HepG2 (cell line): ENCODE results near the gene ZFHX3. TPM values are rescaled to one million over a fixed set of nuclear protein-coding genes. Genes with fewer than 3 reads are reported as not detected.

Experiments used
- ATAC-seq: fragments of 200-7000 bp; cut with Tn5 transposase; 3 replicates; pipeline ENCODE4 v1.9.1; 2020; ENCODE audit warnings: mild to moderate bottlenecking, moderate library complexity
- BruUV-seq: library from RNA; stranded (reverse); fragments of 400-500 nt; replicated peaks from 2 replicates; lab custom pipeline; 2021; lab: Mats Ljungman, UMichigan
- CTCF ChIA-PET: fragments of 300-600 bp; formaldehyde crosslinking; extraction: SDS; loops from one replicate; lab custom pipeline; 2021; ENCODE audit warnings: low total read pairs, inconsistent platforms, low intra/inter-chr PET ratio; lab: Yijun Ruan, JAX
- POLR2A ChIA-PET: fragments of 350-600 bp; sonication (Branson Sonifier 250); formaldehyde crosslinking; loops from one replicate; lab custom pipeline; 2020; ENCODE audit warnings: antibody characterized with exemption, inconsistent platforms; lab: Yijun Ruan, JAX
- DNase-seq: peaks from one replicate; pipeline ENCODE4 v3.0.0-alpha.2; 2015; ENCODE audit warnings: low spot score
- FAIRE-seq: peaks from 3 replicates; lab custom pipeline; 2011; peaks lifted over from hg19 to GRCh38; lab: Jason Lieb, UNC
- H2AFZ ChIP-seq: one replicate; pipeline ENCODE4 v1.6.1; 2011; ENCODE audit warnings: low read length, inconsistent platforms
- H3K27ac ChIP-seq: fragments of 300-600 bp; 3 replicates; pipeline ENCODE4 v1.8.0; 2011; ENCODE audit warnings: mixed run types, mild to moderate bottlenecking, mixed read lengths, low read length, inconsistent platforms; ENCODE audit not compliant: insufficient read depth; ENCODE audit errors: extremely low read length
- H3K27me3 ChIP-seq, 2 experiments: fragments of 200-600 bp in 1 of 2; 2 replicates in 1 of 2; 3 replicates in 1 of 2; pipeline versions ENCODE4 v1.6.0 to v1.8.0; 2011; ENCODE audit warnings: low read length in 2 of 2, mild to moderate bottlenecking in 2 of 2, moderate library complexity in 2 of 2, inconsistent platforms in 1 of 2; ENCODE audit not compliant: insufficient read depth in 2 of 2, control insufficient read depth in 1 of 2
- H3K36me3 ChIP-seq, 2 experiments: fragments of 200-600 bp in 1 of 2; replicated peaks in 1 of 2; 2 replicates in 1 of 2; 3 replicates in 1 of 2; pipeline versions ENCODE4 v1.5.1 to v1.8.0; 2011; ENCODE audit warnings: low read length in 2 of 2, inconsistent platforms in 1 of 2; ENCODE audit not compliant: insufficient read depth in 2 of 2, control insufficient read depth in 1 of 2
- H3K4me1 ChIP-seq: 2 replicates; pipeline ENCODE4 v1.5.1; 2012; ENCODE audit warnings: low read length, inconsistent platforms; ENCODE audit not compliant: insufficient read depth
- H3K4me2 ChIP-seq: 2 replicates; pipeline ENCODE4 v1.6.0; 2011; ENCODE audit warnings: low read depth, low read length, inconsistent platforms
- H3K4me3 ChIP-seq, 3 experiments: fragments of 200-600 bp in 1 of 3; sonication (generic), shearing (Covaris generic) in 1 of 3; replicated peaks in 1 of 3; 2 replicates each; pipeline ENCODE4 v1.5.1; 2011 to 2016; ENCODE audit warnings: low read length in 3 of 3, inconsistent platforms in 2 of 3, low read depth in 2 of 3, mild to moderate bottlenecking in 2 of 3, control low read depth in 1 of 3, mixed read lengths in 1 of 3; ENCODE audit not compliant: insufficient read depth in 1 of 3
- H3K79me2 ChIP-seq: one replicate; pipeline ENCODE4 v1.6.1; 2011; ENCODE audit warnings: low read length, inconsistent platforms; ENCODE audit not compliant: insufficient read depth
- H3K9ac ChIP-seq: 2 replicates; pipeline ENCODE4 v1.6.0; 2011; ENCODE audit warnings: mild to moderate bottlenecking, low read depth, low read length, inconsistent platforms; ENCODE audit not compliant: insufficient read depth
- H3K9me3 ChIP-seq: 2 replicates; pipeline ENCODE4 v1.5.1; 2012; ENCODE audit warnings: mild to moderate bottlenecking, low read length
- H4K20me1 ChIP-seq: 2 replicates; pipeline ENCODE4 v1.6.0; 2011; ENCODE audit warnings: inconsistent platforms, mild to moderate bottlenecking, low read length, moderate library complexity; ENCODE audit not compliant: insufficient read depth
- CEBPB ChIP-seq: IDR thresholded peaks from 2 replicates; pipeline ENCODE4 v1.6.1; 2011; ENCODE audit warnings: low read depth, low read length, improper control_type of control experiment, borderline replicate concordance
- FOXM1 ChIP-seq: sonication (generic); formaldehyde crosslinking; IDR thresholded peaks from 2 replicates; pipeline ENCODE4 v1.5.0; 2020; ENCODE audit warnings: missing genetic modification reagents
- RBM22 ChIP-seq: fragments of 200-400 bp; formaldehyde crosslinking; optimal IDR thresholded peaks from 2 replicates; pipeline ENCODE3; 2017; ENCODE audit warnings: mild to moderate bottlenecking, low read length, moderate library complexity
- RFXAP ChIP-seq: sonication (generic); formaldehyde crosslinking; IDR thresholded peaks from 2 replicates; pipeline ENCODE4 v1.4.0; 2020; ENCODE audit warnings: missing genetic modification reagents, borderline replicate concordance
- SOX13 ChIP-seq, 3 experiments: fragments of 450-650 bp in 1 of 3; sonication (generic) in 1 of 3; formaldehyde crosslinking in 1 of 3; IDR thresholded peaks in 2 of 3; conservative IDR thresholded peaks in 1 of 3; 2 replicates each; pipeline versions ENCODE4 v1.5.0 to v1.6.1; 2016 to 2020; ENCODE audit warnings: antibody characterized with exemption in 1 of 3, mild to moderate bottlenecking in 1 of 3, missing compliant biosample characterization in 1 of 3, missing genetic modification reagents in 1 of 3, moderate library complexity in 1 of 3
- ZNF282 ChIP-seq: fragments of 450-650 bp; IDR thresholded peaks from 2 replicates; pipeline ENCODE4 v1.6.1; 2018; ENCODE audit not compliant: partially characterized antibody
- ZNF3 ChIP-seq: IDR thresholded peaks from 2 replicates; pipeline ENCODE4 v1.7.0; 2017; ENCODE audit warnings: inconsistent platforms
- ZNF44 ChIP-seq: sonication (generic); formaldehyde crosslinking; IDR thresholded peaks from 2 replicates; pipeline ENCODE4 v1.5.1; 2020; ENCODE audit warnings: mild to moderate bottlenecking, missing genetic modification reagents
- ZNF687 ChIP-seq: sonication (generic); formaldehyde crosslinking; IDR thresholded peaks from 2 replicates; pipeline ENCODE4 v1.5.1; 2020; ENCODE audit warnings: mild to moderate bottlenecking, missing genetic modification reagents, moderate library complexity
- ZNF780A ChIP-seq: sonication (generic); formaldehyde crosslinking; IDR thresholded peaks from 2 replicates; pipeline ENCODE4 v1.8.0; 2022; ENCODE audit warnings: mild to moderate bottlenecking, missing genetic modification reagents, moderate library complexity
- WGBS: methylation state at CpG from one replicate; pipeline ENCODE4 v1.1.6; 2017; ENCODE audit warnings: low lambda C conversion rate; 5-methylcytosine and 5-hydroxymethylcytosine counted together
- in situ Hi-C: cut with HindIII; loops from 2 replicates; pipeline ENCODE4 v1.10.0; 2017; ENCODE audit warnings: low pct_unique_long_range_greater_than_20kb; ENCODE audit not compliant: extremely low pct_ligation_motif_present
- intact Hi-C: fragments of 100-400 bp; cut with micrococcal nuclease; formaldehyde crosslinking; loops from one replicate; pipeline ENCODE4 v1.10.0; 2022; ENCODE audit not compliant: unreplicated experiment
- polyA plus RNA-seq, 8 experiments: library from polyadenylated mRNA; depleted of rRNA in 3 of 8; stranded (reverse) in 7 of 8; unstranded in 1 of 8; fragments of >200 nt; fragmentation: Illumina TruSeq in 4 of 8; extraction: Trizol in 4 of 8; gene quantifications; 2 replicates each; pipeline versions ENCODE4 v1.2.1 to v1.2.3, GENCODE V29; 2011 to 2016; ENCODE audit warnings: low read depth in 4 of 8, missing spikeins in 1 of 8, mixed read lengths in 1 of 8; ENCODE audit not compliant: insufficient read depth in 1 of 8
- total RNA-seq, 5 experiments: library from RNA; depleted of rRNA; stranded (reverse); fragments of >200 nt; fragmentation: Illumina TruSeq; extraction: Trizol; gene quantifications; 2 replicates each; pipeline ENCODE4 v1.2.3, GENCODE V29; 2016; ENCODE audit warnings: low read depth in 1 of 5

Gene ZFHX3
- total and polyA plus RNA-seq, 2 of the 13 experiments (the other 11 are each of a cell fraction or from before 2014, with no cell fraction given) = 5.0 to 6.0 TPM

GRCh38 chr16:73031155-73031866 is 16.6 kb downstream of the ZFHX3 start (continued):
- TF ChIP-seq ZNF687 (peak; percentile 21; the same call in 1 of the 2 replicates), ZNF3 (CRISPR knock-in tag) (no peak), ZNF780A (CRISPR knock-in tag) (no peak), ZNF44 (CRISPR knock-in tag) (no peak)
- TF ChIP-seq, all 625 proteins: peak for 8

- CTCF ChIA-PET = no interaction called here
- intact Hi-C loops = no loop called here
- peak; percentile 62 for FAIRE-seq
Observed at GRCh38 chr16:73028721-73029361, 19.1 kb downstream of the ZFHX3 start.

More at GRCh38 chr16:73028721-73029361, 19.1 kb downstream of the ZFHX3 start:
- H3K27me3 ChIP-seq = no peaks in the 10 kb centered on the region
- in situ Hi-C loops = no loop called here
- H2AFZ ChIP-seq = no peak overlapping the region
- no peak overlapping the region for H3K9ac ChIP-seq
- TF ChIP-seq CEBPB = peak; percentile 62; the same call in 1 of the 2 replicates
- peak; percentile 13 for TF ChIP-seq RBM22
- 0 out of 2 replicates have a peak, but pooled peaks have one; percentile 13 for TF ChIP-seq RFXAP (CRISPR knock-in tag)
- no peak for TF ChIP-seq FOXM1
- 0 out of 2 replicates have a peak, but pooled peaks have one; percentile 45 for TF ChIP-seq SOX13 (IDR thresholded peaks at IDR 0.05)
- TF ChIP-seq SOX13 (CRISPR knock-in tag; conservative IDR thresholded peaks at IDR 0.05 in 1 of 2, IDR thresholded peaks at IDR 0.05 in 1 of 2) = peak in 1 of 2 experiments; percentile 62; a peak in 2 of 4 replicates
- no peak for TF ChIP-seq ZNF282
- DNase-seq = no peak
- H3K27ac ChIP-seq = no peak overlapping the region
- no peaks in the 10 kb centered on the region for H3K9me3 ChIP-seq
- 83% methylated on average over 9 of the region's 9 CpGs for WGBS
- no peak overlapping the region for H3K4me3 ChIP-seq
- H3K79me2 ChIP-seq = peaks cover 98% of the 10 kb centered on the region
- BruUV-seq = no TSS peak
- POLR2A ChIA-PET = interaction anchor here (1.4 kb wide), 1 partner anchor 9 kb away, joined by 4 read pairs; no protein-coding TSS in a partner anchor
- no peak overlapping the region for H3K4me2 ChIP-seq
- H3K36me3 ChIP-seq = peaks cover 3 to 19% of the 10 kb centered on the region in 2 experiments; a peak in 3 of 5 replicates
- ATAC-seq = no peak
- peaks cover 21% of the 10 kb centered on the region; the same call in 1 of the 2 replicates for H4K20me1 ChIP-seq
- peaks cover 93% of the 10 kb centered on the region for H3K4me1 ChIP-seq
